Stimulated activated CD4-positive, alpha-beta T cell treated with anti-CD3 and anti-CD28 coated beads, Interleukin-12 subunit alpha, Interleukin-12 subunit beta, amount 100 ng/mL, for 48 hours (primary cell): ENCODE measurements around the gene F8.
"Not testable (repeated sequence)": the region's sequence is repeated elsewhere in the genome, so short reads cannot be mapped to it uniquely, and the experiment has no call there.

Experiments
- DNase-seq, 3 donors: peaks; one replicate each; pipeline ENCODE4 v3.0.0-alpha.2; 2020; ENCODE audit warnings: low read depth in 2 of 3, low spot score in 1 of 3

F8 gene

DNA sequence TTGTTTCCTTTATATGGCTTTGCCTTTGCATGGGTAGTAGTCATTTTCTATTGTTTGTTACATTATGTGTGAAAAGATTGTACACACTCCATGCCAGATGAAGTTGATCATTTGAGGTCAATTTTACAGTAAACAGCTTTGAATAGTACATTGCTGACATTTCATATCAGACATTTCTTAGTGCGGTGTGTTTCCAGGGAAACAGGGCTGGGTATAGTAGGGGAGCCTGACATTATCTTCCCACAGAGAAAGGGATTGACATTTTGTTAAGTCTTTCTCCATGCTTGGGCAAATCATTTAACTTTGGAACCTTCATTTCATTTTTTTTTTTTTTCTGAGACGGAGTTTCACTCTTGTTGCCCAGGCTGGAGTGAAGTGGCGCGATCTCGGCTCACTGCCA lies 9.1 kb upstream of the F8 start:
- DNase-seq: no peak

DNA sequence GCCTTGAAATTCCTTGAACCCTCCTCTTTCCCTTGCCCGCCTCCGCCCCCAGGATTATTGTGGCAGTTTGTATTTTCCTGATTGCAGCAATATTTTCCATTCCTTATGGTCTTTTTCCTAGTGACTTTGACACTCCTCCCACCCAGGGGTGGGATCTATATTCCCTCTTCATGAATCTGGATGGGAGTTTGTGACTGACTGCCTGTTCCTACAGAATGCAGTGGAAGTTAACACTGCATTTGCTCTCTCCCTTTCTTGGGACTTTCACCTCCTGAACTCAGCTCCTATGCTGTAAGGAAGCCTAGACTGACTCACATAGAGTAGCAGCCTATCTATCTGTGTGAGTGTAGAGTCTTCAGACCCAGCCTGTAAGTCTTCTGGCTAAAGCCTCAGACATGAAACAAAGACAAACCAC lies 6.4 kb upstream of the F8 start:
- DNase-seq: no peak

DNA sequence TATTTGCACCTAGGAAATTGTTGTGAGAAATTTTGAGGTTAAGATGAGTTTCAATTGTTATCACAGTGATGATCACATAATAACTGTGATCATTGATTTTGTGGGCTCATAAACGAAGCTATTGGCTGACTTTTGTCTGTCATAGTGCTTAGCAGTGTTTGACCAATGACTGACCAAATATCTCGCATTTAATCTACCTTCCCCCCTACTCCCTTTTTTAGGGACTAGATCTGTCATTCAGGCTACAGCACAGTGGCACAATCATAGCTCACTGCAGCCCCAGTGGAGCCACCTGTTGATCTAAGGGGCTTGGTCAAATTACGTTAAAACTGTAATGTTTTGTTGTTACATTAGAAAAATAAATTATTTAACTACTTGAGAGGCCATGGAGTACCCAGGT lies 5.6 kb upstream of the F8 start:
- no peak for DNase-seq

- peak in 1 of 3 donors; percentile 15 for DNase-seq
Observed at GRCh38 chrX:155027509-155028066, 5.1 kb upstream of the F8 start.

DNA sequence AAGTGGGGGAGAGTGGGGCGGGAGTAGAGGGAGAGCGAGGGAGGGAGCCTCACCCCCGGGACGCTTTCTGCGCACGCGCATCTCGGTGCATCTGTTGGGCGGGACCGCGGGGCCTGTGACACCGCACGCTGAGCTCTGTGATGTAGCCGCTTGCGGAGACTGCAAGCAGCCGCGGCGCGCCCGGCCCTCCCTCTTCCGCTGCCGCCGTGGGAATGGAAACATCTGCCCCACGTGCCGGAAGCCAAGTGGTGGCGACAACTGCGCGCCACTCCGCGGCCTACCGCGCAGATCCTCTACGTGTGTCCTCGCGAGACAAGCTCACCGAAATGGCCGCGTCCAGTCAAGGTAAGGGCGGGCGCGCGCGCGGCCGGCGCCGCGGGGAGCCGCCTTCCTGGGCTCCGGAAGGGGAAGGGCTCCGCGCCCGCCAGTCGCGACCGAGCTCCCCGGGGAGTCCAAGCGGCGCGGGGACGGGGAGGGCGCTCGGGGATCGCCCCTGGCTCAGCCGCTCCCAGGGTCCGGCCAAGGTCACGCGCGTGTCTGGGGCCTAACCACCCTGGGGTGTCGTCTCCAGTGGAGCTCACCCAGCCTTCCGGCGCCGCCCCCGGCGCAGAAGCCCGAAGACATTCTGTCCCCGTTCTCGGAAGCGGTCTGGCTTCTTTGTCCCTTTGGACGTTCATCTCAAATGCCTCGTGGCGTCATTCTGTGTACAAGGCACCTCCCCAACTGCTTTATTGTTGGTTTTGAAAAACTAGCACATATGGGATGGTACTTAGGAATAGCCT lies 4.4 kb upstream of the F8 start, which contains the start of gene FUNDC2:
TSS of gene FUNDC2 (plus strand) at position 118 of the 782 bp plus-strand sequence. CDS start at position 213, 95 bp downstream.
- DNase-seq: peak; percentile 77 to 89 (median 87)

DNA sequence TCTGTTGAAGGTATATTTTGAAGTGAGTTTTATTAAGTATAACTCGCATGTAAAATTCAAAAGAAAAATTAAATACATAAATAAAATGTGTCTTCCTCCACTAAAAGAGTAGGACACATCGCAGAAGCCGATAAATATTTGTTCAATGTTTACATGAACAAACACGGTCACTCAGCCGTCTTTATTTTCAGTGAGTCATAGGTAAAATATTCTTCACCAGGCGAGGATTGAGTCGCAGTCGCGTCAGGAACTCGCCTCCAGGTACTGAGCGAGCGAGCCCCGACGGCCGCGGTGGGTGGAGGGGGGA lies 3.9 kb upstream of the F8 start:
- DNase-seq: no peak

DNA sequence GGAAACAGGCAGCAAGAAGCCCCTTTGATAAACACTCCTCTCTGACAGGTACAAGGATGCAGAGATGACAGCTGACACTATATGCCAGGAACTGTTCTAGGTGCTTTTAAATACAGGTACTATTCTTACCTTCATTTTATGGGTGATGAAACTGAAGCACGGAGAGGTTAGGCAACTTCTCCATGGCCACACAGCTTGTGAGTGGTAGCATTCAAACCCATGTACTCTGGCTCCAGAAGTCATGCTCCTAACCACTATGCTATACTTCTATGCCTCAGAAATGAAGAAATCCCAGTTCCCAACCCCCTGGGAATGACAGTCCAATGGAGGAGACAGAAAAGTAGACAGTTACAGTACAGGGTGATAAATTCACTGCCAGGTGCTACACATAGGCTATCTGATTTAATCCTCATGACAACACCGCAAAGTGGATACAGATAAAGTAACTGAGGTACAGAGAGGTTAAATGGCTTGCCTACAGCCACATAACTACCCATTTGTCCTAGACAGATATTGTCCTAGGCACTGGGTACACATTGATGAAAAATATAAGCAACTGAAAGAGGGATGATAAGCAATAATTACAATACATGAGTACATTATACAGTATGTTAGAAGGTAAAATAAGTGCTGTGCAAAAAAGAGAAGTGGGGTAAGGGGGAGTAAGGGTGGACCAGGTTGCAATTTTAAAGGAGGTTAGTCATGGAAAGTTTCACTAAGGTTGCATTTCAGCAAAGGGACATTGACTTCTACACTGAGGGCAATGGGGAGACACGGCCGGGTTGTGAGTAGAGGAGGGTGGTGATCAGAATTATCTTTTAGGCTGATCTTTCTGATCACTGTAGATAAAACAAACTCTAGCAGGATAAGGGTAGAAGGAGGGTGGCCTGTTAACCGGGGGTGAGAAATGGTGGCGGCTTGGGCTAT lies 1.6 kb upstream of the F8 start:
- DNase-seq: no peak

- DNase-seq: no peak
Observed at GRCh38 chrX:155020591-155020990, 1.9 kb downstream of the F8 start.

DNA sequence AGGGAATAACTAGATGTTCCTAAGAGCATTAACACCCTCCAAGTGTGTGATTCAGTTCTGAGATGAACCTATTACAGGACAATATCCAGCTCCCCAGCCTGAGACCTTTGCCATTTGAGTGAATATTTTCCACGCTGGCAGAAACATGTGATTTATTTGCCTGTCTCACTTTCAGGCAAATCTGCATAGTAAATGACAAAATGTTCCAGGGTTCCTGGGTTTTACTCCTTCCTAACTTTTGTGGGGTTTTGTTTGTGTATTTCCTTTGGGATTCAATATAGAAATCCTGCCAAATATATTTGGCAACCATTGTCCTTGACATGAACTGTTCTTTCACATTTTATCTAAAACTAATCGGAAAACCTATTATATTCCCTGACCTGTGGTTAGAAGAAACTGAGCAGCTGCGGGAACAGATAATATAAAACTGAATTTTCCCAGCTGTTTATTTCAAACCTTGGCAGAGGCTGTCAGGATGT lies 12.5 kb downstream of the F8 start:
- no peak for DNase-seq

DNA sequence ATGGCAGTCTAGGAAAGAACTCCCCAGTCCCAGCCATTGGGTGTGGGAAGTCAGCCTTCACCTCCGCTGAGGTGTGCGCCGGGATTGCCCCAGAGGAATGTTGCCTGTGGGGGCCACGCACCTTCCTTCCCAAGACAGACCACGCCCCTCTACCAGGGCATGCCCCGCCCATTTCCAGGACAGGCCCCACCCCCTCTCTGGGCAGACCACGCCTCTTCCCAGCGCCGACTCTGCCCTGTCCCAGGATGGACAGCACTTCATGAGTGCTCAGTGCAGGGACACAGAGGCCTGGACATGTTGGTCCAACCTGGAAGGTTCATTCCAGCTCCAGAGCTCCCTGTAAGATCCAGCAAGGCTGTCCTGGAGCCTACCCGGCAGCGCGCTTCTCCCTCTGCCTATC lies 13.9 kb downstream of the F8 start:
- DNase-seq: not testable (repeated sequence)

GRCh38 chrX:155006913-155007671 lies 15.4 kb downstream of the F8 start:
- DNase-seq: not testable (repeated sequence)

DNA sequence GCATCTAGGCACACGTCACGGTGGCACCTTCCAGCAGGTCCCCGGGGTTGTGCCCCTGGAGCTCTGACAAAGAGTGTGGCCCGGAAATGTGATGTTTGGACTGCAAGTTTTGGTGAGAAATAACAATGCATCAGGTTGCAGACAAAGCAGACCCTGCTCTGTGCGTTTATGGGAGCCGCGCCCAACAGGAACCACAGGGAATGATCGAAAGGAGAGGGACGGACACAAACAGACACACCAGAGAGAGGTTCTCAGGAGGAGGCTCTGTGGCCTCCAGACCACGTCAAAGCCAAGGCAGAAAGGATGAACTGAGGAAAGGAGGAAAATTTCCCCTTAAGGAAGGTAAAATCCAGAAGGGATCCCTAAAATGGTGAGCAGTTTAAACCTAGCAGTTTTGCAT lies 16.1 kb downstream of the F8 start:
- not testable (repeated sequence) for DNase-seq

- no peak for DNase-seq
Observed at GRCh38 chrX:155005190-155005589, 17.3 kb downstream of the F8 start.

GRCh38 chrX:155001873-155002272 lies 20.6 kb downstream of the F8 start:
- DNase-seq: no peak

DNA sequence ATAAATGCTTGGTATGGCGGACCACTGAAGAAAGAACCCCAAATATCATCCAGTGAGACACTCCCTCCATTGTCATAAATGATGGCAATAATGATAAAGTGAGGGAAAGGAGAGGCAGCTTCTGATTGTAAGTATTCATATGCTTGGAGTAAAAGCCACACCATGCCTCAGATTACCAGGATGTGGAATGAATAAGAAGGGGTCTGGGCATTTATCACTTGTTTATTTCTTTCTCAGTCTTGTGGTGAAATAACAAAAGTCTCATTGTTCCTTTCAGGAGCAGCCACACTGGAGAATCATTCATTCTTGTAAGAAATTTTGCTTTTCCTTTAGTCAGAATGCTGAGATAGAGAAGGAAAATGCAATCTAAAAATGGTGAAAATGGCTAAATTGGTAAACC lies 21.7 kb downstream of the F8 start:
- DNase-seq: no peak

- DNase-seq: no peak
Observed at GRCh38 chrX:154998204-154998880, 24.2 kb downstream of the F8 start.

DNA sequence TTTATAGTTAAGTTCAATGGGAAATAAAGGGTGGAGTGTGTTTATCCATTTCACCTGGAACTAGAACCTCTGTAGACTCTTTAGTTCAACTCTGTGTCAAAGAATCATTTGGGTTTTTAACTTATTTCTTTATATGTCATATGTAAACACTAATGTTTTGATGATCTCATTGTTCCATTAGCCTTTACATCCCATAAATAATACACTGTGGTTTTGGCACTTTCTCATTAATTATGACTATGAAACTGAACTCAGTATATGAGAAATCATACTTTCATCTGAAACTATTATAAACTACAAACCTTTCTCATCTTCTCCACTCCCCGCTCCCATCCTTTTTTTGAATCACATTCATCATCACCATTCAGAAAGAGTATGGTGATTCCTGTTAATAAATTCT lies 31.0 kb downstream of the F8 start:
- DNase-seq: no peak

DNA sequence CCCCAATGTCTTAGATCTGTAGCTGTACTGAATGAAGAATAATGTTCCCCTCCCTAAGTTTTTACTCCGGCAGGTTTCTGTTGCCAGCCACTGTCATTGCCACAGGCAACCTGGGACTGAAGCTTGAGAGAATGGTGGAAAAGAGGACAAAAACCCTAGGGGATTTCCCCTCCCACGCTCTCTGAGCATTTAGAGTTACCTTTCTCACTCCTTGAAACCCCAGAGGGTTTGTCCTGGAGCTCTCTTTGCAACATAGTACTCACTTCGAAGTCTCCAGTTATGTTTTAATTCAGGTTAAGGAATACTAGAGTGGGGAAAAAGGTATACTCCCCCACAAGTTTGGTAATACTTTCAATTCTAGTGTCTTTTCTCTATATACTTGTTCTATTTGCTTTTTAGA lies 31.5 kb downstream of the F8 start:
- peak in 2 of 3 donors; percentile 26 to 40 for DNase-seq

GRCh38 chrX:154990496-154990895 lies 32.0 kb downstream of the F8 start:
- DNase-seq: no peak

DNA sequence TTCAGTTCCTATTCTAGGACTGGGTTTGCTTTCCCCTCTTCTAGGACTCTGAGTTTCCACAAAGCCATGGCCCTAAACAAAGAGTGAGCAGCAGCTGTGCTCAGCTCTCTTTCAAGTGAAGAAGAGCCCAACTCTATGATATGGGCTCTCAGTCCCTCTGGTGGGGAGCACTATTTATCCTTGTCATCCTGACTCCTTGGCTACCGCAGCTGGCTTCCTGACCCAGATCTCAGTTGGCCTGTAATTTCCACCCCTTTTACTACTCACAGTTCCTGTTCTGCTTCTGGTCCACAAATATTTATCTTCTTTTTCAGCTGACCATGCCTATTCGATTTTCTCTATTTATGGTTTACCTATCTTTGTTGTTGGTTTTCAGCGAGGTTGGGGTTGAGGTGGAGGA lies 33.8 kb downstream of the F8 start:
- DNase-seq: no peak

DNA sequence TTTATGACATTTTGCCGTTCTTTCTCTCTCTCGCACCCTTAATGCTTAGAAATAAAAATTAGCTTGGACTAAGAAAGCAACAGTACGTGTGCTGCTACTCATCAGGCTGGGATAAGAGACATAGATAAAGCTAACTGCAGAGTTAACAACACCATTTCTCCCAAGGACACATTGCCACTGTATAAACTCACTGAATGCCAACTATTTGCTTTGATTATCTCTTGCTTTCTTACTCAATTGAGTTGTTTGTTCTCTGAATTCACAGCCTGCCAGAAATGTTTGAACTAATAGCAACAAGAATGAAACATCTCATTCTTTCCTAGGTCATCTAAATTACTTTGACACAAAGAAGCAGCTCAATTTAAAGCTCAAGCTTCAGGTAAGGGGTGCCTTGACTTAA lies 34.6 kb downstream of the F8 start:
- DNase-seq: no peak
